Osteocyte (in vitro differentiated cells): Measurements from ENCODE around the gene MYO15B. TPM values are rescaled to one million over a fixed set of nuclear protein-coding genes. Genes with fewer than 3 reads are reported as not detected.

Experiments
- DNase-seq: peaks from one replicate; pipeline ENCODE4 v3.0.0; 2021; ENCODE audit warnings: mixed read lengths; ENCODE audit not compliant: unreplicated experiment; ENCODE audit errors: extremely low spot score
- H3K27ac Mint-ChIP-seq: one replicate; pipeline ENCODE4 v1.8.0; 2021; ENCODE audit warnings: mild to moderate bottlenecking, mixed read lengths; ENCODE audit not compliant: unreplicated experiment
- H3K27me3 Mint-ChIP-seq: one replicate; pipeline ENCODE4 v1.8.0; 2021; ENCODE audit warnings: mixed read lengths; ENCODE audit not compliant: unreplicated experiment
- H3K36me3 Mint-ChIP-seq: one replicate; pipeline ENCODE4 v1.8.0; 2021; ENCODE audit warnings: mixed read lengths; ENCODE audit not compliant: unreplicated experiment
- H3K4me1 Mint-ChIP-seq: one replicate; pipeline ENCODE4 v1.8.0; 2021; ENCODE audit warnings: mixed read lengths; ENCODE audit not compliant: unreplicated experiment
- H3K4me3 Mint-ChIP-seq: one replicate; pipeline ENCODE4 v1.8.0; 2021; ENCODE audit warnings: mild to moderate bottlenecking, moderate library complexity, mixed read lengths; ENCODE audit not compliant: unreplicated experiment
- H3K9me3 Mint-ChIP-seq: one replicate; pipeline ENCODE4 v1.8.0; 2021; ENCODE audit warnings: mixed read lengths; ENCODE audit not compliant: unreplicated experiment
- CTCF ChIP-seq: fragments of 200-600 bp; sonication (generic); IDR thresholded peaks from 2 replicates; pipeline ENCODE4 v1.5.0; 2021; ENCODE audit warnings: antibody characterized with exemption, mild to moderate bottlenecking, moderate library complexity
- total RNA-seq: library from RNA; stranded (reverse); gene quantifications from 2 replicates; pipeline ENCODE4 v1.2.1, GENCODE V29; 2021

Gene MYO15B
- total RNA-seq, 1 donor from 2014 or later = 40.8 TPM

- no peak for TF ChIP-seq CTCF
- H3K4me1 Mint-ChIP-seq = peaks cover 4% of the 10 kb centered on the region
- DNase-seq = no peak
- no peak overlapping the region for H3K27ac Mint-ChIP-seq
- peaks cover 29% of the 10 kb centered on the region for H3K36me3 Mint-ChIP-seq
- no peak overlapping the region for H3K4me3 Mint-ChIP-seq
- no peaks in the 10 kb centered on the region for H3K9me3 Mint-ChIP-seq
- no peaks in the 10 kb centered on the region for H3K27me3 Mint-ChIP-seq
These were observed 59.0 kb downstream of the MYO15B start for GRCh38 chr17:75646638-75646992.

GRCh38 chr17:75647061-75647460 lies 59.5 kb downstream of the MYO15B start:
- Mint-ChIP-seq H3K36me3 (peaks cover 30% of the 10 kb centered on the region), H3K4me1 (peaks cover 4% of the 10 kb centered on the region)
- DNase-seq = no peak

GRCh38 chr17:75647921-75648320 lies 60.3 kb downstream of the MYO15B start:
- peaks cover 4% of the 10 kb centered on the region for H3K4me1 Mint-ChIP-seq

More at GRCh38 chr17:75647061-75647460, 59.5 kb downstream of the MYO15B start:
- H3K27ac Mint-ChIP-seq = no peak overlapping the region
- TF ChIP-seq CTCF = no peak
- H3K4me3 Mint-ChIP-seq = no peak overlapping the region
- no peaks in the 10 kb centered on the region for H3K9me3 Mint-ChIP-seq
- H3K27me3 Mint-ChIP-seq = no peaks in the 10 kb centered on the region

GRCh38 chr17:75649687-75650086 lies 62.1 kb downstream of the MYO15B start:
- DNase-seq = no peak
- no peak for TF ChIP-seq CTCF
- Mint-ChIP-seq H3K9me3 (no peaks in the 10 kb centered on the region), H3K27ac (no peak overlapping the region), H3K4me3 (no peak overlapping the region), H3K36me3 (peaks cover 32% of the 10 kb centered on the region), H3K27me3 (no peaks in the 10 kb centered on the region), H3K4me1 (peaks cover 4% of the 10 kb centered on the region)

More at GRCh38 chr17:75647921-75648320, 60.3 kb downstream of the MYO15B start:
- no peak for TF ChIP-seq CTCF
- H3K9me3 Mint-ChIP-seq = no peaks in the 10 kb centered on the region
- no peak for DNase-seq
- peaks cover 32% of the 10 kb centered on the region for H3K36me3 Mint-ChIP-seq
- no peak overlapping the region for H3K4me3 Mint-ChIP-seq
- no peaks in the 10 kb centered on the region for H3K27me3 Mint-ChIP-seq
- H3K27ac Mint-ChIP-seq = no peak overlapping the region

- H3K27me3 Mint-ChIP-seq = no peaks in the 10 kb centered on the region
- H3K9me3 Mint-ChIP-seq = no peaks in the 10 kb centered on the region
- no peak overlapping the region for H3K27ac Mint-ChIP-seq
- H3K4me1 Mint-ChIP-seq = peaks cover under 1% of the 10 kb centered on the region
- no peak for TF ChIP-seq CTCF
- no peak for DNase-seq
- peaks cover 32% of the 10 kb centered on the region for H3K36me3 Mint-ChIP-seq
- no peak overlapping the region for H3K4me3 Mint-ChIP-seq
These were observed 63.3 kb downstream of the MYO15B start for GRCh38 chr17:75650874-75651273.
